Measurements from ENCODE around the gene ZSCAN4.

ZSCAN4 gene

DNA sequence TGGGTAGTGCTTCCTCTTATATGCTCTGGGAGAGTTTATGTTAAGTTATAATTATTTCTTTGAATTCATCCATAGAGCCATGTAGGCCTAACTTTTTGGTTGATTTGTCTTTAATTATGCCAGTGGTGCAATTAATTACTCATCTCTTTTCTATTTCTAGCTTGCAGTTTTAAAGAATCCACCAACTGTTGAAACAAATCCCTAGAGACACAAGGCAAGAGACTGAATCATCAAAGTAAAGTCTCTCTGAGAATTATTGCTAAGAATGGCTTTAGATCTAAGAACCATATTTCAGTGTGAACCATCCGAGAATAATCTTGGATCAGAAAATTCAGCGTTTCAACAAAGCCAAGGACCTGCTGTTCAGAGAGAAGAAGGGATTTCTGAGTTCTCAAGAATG, 7.1 kb downstream of the ZSCAN4 start:
- no peak for DNase-seq (ENCODE audit: low read depth in 1 of 2, low spot score in 1 of 2)

DNA sequence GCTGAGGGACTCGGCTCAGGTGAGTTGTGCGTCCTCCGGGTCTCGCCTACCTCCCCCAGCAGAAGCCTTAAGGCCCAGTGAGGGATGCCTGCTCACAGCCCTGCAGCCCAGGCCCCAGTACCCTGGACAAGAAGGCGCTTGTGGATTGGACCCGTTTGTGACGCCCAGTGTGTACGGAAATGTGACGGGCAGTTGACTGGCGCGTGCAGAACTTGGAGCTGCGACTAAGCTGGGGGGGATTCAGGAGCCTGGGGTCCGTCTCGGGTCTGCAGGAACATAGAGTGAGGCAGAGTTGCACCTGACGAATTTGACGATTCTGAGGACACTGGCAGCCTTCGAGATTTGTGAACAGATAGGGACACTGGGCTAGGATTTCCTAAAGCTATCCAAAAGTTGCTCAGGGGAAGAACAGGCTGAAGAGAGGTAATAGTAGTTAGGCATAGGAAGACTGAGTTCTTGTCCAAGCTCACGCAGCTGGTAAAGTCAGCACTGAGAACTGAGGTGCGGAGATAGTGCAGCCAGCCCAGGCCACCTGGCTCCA, 13.6 kb downstream of the ZSCAN4 start:
- DNase-seq (ENCODE audit: low read depth in 1 of 2, low spot score in 1 of 2) = no peak

DNA sequence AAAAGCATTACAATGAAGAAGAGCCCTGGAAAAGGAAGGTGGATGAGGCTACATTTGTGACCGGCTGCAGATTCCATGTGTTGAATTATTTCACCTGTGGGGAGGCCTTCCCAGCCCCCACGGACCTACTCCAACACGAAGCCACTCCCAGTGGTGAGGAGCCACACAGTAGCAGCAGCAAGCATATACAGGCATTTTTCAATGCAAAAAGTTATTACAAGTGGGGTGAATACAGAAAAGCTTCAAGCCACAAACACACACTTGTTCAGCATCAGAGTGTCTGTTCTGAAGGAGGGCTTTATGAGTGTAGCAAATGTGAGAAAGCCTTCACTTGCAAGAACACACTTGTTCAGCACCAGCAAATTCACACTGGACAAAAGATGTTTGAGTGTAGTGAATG, 18.0 kb downstream of the ZSCAN4 start:
- no peak for DNase-seq (ENCODE audit: low read depth in 1 of 2, low spot score in 1 of 2)

DNA sequence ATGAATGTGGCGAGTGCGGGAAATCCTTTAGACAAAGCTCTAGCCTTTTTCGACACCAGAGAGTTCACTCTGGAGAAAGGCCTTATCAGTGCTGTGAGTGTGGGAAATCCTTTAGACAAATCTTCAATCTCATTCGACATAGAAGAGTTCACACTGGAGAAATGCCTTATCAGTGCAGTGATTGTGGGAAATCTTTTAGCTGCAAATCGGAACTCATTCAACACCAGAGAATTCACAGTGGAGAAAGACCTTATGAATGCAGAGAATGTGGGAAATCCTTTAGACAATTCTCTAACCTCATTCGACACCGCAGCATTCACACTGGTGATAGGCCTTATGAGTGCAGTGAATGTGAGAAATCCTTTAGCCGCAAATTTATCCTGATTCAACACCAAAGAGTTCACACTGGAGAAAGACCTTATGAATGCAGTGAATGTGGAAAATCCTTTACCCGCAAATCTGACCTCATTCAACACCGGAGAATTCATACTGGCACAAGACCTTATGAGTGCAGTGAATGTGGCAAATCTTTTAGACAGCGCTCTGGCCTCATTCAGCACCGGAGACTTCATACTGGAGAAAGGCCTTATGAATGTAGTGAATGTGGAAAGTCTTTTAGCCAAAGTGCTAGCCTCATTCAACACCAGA, 18.8 kb downstream of the ZSCAN4 start:
- DNase-seq (ENCODE audit: low read depth in 1 of 2, low spot score in 1 of 2) = no peak

DNA sequence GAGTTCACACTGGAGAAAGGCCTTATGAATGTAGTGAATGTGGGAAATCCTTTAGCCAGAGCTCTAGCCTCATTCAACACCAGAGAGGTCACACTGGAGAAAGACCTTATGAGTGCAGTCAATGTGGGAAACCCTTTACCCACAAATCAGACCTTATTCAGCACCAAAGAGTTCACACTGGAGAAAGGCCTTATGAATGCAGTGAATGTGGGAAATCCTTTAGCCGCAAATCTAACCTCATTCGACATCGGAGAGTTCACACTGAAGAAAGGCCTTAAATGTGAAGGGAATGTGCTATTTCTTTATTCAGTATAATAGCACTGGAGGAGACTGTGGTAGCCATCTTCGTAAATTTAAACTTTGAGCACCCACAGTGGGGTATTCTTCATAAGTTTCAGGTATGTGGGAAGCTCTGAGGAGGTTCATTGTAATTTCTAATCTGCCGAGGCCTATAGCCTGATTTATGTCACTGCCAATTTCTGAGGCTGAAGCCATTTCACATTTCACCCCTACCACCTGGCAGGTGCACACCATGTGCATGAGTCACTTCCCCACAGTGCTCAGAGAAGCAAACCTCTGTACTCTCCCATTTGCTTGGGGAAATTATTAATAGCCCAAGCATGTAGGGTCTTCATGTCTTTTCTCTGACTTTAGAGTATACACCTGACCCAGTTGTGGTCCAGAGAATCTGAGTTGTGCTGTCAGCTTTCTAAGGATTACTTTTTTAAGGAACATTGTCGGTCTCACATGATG, 19.5 kb downstream of the ZSCAN4 start:
- no peak for DNase-seq (ENCODE audit: low read depth in 1 of 2, low spot score in 1 of 2)

DNA sequence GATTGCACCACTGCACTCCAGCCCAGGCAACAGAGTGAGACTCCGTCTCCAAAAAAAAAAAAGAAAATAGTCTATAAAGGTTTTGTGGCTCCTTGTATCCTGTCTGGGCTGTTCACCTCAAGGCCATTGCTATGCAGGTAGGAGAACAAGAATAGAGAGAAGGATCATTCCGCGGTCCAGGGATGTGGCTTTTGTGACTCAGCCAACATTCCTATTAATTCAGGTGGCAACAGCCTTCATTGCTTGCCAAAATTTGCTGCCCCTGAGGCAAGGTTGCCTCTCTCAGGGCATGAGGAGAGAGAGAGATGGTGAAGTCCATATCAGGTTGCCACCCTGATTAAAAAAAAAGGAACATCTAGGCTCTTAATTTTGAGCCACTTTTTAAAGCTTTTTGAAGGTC, 21.0 kb downstream of the ZSCAN4 start:
- DNase-seq (ENCODE audit: low read depth in 1 of 2, low spot score in 1 of 2) = no peak

DNA sequence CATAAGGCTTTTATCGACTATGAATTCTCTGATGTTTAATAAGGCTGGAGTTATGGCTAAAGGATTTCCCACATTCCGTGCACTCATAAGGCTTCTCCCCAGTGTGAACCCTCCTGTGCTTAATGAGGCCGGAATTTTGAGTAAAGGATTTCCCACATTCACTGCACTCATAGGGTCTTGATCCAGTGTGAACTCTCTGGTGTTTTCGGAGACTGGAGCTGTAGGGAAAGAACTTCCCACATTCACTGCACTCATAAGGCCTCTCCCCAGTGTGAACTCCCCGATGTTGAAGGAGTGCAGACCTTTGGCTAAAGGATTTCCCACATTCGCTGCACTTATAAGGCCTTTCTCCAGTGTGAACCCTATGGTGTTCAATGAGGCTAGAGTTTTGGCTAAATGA, 32.9 kb downstream of the ZSCAN4 start:
- DNase-seq (ENCODE audit: low read depth in 1 of 2, low spot score in 1 of 2) = no peak

DNA sequence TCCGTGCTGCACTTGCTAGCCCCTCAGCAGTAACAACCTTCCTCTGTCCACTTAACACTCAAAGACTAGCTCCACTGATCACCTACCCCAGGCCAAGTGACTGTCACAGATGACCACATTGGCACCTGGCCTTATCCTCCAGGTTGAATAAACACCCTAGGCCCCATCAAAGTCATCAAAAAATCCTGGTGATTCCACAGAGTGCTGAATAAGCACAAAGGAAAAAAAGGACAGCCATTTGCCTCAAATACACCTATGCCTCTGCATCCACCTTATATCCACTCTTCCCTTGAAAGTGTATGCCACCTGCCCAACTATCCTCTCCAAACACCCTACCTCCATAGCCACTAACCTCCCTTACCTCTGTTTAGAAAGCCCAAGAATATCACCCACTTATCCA, 37.6 kb downstream of the ZSCAN4 start:
- DNase-seq (ENCODE audit: low read depth in 1 of 2, low spot score in 1 of 2) = no peak

DNA sequence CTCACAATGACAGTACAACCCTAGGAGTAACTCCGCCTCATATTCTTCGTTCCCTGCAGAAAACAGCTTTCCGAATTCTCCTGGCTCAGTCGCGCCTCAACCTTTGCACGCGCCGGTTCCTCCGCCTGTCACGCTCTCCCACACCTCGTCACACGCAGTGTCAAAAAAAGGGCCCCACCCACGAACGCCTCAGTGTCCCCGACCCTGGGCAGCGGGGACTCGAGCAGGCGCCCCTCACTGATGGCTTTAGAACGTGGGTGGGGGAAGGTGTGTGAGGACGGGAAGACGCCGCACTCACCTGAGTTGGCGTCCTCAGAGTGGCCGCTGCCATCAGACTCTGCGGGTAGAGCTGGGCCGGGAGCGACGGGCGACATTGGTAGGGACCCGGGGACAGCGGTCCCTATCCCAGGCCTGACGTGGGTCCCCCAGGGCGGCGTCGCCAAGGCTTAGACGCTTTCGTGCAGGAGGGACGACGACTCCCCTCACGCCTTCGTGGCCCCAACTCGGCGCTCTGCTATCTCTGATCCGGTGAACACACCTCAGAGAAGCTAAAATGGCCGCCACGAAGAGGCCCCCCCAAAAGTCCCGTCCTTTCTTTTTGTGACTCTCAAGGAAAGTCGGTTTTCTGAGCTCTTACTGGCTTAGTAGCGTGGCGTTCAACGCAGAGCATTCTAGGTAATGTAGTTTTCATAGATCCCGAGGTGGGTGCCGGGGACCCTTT, 40.1 kb downstream of the ZSCAN4 start, which contains the start of gene ZNF154:
Gene ZNF154, minus strand, starts transcription at position 564 of the 721 bp plus-strand sequence. Its CDS starts 233 bp downstream, at position 331.
- DNase-seq (ENCODE audit: low read depth in 1 of 2, low spot score in 1 of 2) = peak; percentile 5 to 6

DNA sequence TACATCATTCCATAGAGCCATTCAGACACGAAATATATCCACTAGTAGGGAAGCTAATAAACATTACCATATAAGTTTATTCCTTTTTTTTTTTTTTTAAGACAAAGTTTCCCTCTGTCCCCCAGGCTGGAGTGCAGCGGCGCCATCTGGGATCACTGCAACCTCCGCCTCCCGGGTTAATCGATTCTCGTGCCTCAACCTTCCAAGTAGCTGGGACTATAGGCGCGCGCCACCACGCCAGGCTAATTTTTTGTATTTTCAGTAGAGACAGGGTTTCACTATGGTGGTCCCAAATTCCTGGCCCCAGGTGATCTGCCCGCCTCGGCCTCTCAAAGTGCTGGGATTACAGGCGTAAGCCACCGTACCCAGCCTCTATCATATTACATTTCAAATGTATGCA, 40.9 kb downstream of the ZSCAN4 start:
- DNase-seq (ENCODE audit: low read depth in 1 of 2, low spot score in 1 of 2) = no peak

DNA sequence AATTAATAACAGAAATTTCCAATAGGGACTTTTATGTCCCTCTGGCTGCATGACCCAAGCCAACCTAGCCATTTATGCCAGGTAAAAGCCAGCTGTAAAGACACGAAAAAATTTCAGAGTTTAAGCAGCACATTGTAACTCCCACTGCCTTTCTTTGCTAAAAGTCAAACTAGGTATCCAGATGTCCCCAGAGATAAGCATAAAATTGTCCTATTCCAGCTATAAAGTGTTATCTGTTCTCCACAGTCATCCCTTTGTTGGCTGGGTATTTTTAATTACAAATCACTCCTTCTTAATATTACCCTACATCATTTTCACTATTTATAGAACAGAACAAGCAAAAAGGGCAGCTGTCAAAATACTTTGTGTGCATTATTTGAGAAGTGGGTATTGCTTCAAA, 43.5 kb downstream of the ZSCAN4 start:
- no peak for DNase-seq (ENCODE audit: low read depth in 1 of 2, low spot score in 1 of 2)

DNA sequence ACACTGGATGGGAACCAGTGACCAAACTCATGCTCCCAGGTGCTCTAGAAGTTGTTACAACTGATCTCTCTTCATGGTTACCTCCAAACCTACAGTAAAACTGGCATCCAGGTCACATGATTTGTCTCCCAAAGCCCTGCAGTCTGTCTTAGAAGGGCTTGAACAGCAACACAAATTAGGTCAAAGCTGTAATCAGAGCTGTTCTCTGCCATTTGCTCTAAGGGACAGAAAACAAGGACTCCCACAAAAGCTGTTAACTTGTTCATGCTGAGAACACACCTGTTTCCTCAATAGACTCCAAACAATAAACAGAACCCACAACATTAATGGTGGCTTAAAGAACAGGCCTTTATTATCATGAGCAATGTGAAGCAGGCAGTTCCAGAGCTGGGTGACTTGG, 50.7 kb downstream of the ZSCAN4 start:
- no peak for DNase-seq (ENCODE audit: low read depth in 1 of 2, low spot score in 1 of 2)

DNA sequence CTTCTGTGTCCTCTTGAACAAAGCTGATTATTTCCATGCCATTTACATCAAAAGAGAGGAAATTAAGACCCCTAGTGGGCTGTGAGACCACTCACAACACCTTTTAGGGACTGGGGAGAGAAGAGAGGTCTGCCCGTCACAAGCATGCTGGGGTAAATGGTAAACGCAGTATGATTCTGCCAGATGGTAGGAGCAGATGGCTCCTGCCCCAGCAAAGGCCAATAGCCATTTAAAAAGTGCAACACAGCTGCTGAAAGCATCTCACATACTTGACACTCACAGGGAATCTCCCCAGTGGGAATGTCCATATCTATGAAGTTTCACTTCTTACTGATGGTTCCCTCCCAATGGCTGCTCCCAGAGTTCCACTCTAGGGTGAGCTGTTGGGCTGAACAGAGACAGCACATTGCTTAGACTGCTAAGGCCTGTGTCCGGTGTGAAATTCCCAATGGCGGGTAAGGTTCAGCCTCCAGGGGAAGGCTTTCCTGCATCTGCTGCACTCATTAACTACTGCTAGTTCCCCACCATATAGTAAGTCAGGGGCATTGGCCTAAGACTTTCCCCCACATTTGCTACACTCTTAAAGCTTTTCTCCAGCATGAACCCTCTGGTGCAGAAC, 51.3 kb downstream of the ZSCAN4 start:
- DNase-seq (ENCODE audit: low read depth in 1 of 2, low spot score in 1 of 2) = no peak

DNA sequence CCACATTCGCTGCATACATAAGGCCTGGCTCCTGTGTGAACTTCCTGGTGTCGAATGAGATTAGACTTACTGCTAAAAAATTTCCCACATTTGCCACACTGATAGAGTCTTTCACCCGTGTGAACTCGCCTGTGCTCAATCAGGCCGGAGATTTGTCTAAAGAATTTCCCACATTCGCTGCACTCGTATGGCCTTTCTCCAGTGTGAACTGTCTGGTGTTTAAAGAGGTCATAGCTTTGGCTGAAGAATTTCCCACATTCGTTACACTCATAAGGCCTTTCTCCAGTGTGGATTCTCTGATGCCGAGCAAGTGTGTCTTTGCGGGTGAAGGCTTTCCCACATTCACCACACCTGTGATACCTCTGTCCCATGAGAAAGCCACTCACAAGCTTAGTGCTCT, 52.1 kb downstream of the ZSCAN4 start:
- no peak for DNase-seq (ENCODE audit: low read depth in 1 of 2, low spot score in 1 of 2)
